NB4 (cell line): ENCODE measurements around the gene ANKRD10.
A peak's percentile ranks its signal among the peaks of the same experiment; 100 is the strongest.

Experiments
- DNase-seq: peaks from one replicate; pipeline ENCODE4 v3.0.0; 2010; ENCODE audit warnings: low read depth
- H3K4me3 ChIP-seq: one replicate; pipeline ENCODE4 v1.5.1; 2011; ENCODE audit warnings: mild to moderate bottlenecking, low read depth, low read length, moderate library complexity
- CTCF ChIP-seq: IDR thresholded peaks from one replicate; pipeline ENCODE4 v1.5.1; 2012; ENCODE audit warnings: low read depth, low read length
- MAX ChIP-seq: IDR thresholded peaks from 2 replicates; pipeline ENCODE4 v1.6.1; 2011; ENCODE audit warnings: low read depth, low read length
- MYC ChIP-seq: IDR thresholded peaks from 2 replicates; pipeline ENCODE4 v1.6.1; 2011; ENCODE audit warnings: low read depth, low read length
- POLR2A ChIP-seq: IDR thresholded peaks from 2 replicates; pipeline ENCODE4 v1.6.1; 2011; ENCODE audit warnings: mild to moderate bottlenecking; ENCODE audit not compliant: insufficient read length; ENCODE audit errors: extremely low read depth

Gene ANKRD10

DNA sequence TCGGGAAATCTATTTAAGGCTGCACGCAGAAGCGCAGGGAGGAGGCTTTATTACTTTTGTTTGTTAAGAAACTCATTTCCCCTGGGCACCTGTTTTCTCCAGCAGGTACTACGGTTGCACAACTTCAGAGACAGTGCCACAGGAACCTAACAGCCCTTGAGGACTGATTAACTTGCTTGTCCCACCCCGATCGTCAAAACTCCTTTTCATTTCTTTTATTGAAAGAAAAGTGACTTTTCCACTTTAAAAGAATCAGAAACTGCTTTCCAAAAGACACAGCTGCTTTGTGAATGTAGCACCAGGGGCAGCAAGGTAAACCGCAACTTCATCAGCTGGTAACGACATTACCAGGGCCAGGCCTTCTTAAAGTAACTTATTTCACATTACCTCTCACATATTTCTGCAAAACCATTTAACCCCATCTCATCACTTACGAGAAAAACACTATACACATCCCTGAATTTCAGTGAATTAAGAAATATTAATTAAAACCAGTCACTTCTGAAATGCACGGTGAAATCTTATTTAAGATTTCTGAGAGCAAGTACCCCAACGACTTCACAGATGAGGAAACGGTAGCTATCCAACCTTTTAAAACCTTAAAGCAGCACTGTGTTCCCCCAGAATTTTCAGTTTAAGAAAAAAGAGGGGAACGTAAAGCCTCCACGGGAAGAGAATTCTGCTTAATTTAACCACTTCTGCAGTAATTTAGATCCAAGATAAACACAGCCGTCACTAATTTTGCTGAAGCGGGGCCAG lies 1.4 kb downstream of the ANKRD10 start:
- peak; percentile 56 for DNase-seq
- H3K4me3 ChIP-seq = peak overlapping the region; percentile 94
- no peak for TF ChIP-seq POLR2A

DNA sequence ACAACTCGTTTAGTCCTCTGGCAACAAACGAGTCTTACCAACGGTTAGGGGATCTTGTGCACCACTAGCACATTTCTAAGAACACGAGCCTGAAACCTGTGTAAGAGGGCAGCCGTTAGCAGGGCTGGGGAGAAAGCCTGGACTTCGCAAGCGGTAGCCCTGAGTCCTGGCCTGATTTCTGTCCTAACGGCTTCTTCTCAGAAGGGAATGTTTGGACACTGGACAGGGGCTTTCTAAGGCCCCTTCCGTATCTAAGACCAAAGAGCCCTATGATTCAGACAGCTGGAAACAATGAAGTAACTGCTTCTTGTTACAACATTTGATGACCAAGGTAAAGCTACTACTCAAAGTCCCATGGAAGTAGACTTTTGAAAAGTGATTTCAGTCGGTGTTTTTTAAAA lies 2.2 kb downstream of the ANKRD10 start:
- peak overlapping the region; percentile 94 for H3K4me3 ChIP-seq
- DNase-seq = peak; percentile 43
- TF ChIP-seq MYC (no peak), MAX (no peak), CTCF (no peak), POLR2A (no peak)

- H3K4me3 ChIP-seq = peak overlapping the region; percentile 94
- DNase-seq = no peak
- TF ChIP-seq POLR2A (no peak), CTCF (no peak), MYC (no peak), MAX (no peak)
These were observed 3.0 kb downstream of the ANKRD10 start for GRCh38 chr13:110911880-110912279.

DNA sequence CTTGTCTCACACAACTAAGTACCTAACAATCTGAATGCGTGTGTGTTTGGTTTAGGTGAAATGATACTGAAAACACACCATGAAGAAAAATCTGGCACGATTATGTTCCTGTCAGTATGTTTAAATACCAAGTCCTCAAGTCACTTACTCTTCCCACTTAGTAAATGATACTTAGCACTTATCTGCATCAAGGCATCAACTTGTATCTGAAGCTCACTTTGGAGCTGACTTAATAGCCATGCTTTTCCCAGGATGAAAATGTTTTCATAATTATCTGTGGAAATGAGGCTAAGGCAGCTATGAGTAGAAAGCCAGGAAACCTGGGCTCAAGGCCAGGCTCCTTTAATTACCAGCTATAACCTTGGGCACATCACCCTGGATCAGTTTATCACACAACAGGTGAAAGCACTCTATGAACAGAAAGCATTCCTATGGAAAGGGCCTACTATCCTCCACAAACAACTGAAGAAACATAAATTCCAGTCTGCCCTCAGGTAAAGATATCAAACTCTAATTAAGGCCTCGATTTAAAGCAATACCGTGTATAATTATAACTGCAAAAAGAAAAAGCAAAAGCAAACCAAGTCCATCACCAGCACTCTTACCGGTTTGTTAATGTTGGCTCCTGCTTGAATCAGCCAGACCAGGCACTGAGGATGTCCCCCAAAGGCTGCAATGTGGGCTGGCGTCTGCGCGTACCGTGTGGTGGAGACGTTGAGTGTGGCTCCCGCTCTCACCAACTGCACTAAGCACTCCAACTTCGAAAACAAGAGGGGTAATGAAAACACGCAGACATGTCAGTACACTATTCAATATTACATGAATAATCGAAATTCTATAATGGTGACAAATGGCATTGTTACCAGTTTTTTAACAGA lies 4.6 kb downstream of the ANKRD10 start:
- no peak for DNase-seq

GRCh38 chr13:110907951-110908898 lies 6.6 kb downstream of the ANKRD10 start:
- no peak overlapping the region for H3K4me3 ChIP-seq
- DNase-seq = no peak
- TF ChIP-seq CTCF = no peak
- no peak for TF ChIP-seq POLR2A
- TF ChIP-seq MAX = no peak
- TF ChIP-seq MYC = no peak

More for the DNA sequence above, 4.6 kb downstream of the ANKRD10 start:
- TF ChIP-seq MAX = no peak
- no peak for TF ChIP-seq POLR2A
- TF ChIP-seq CTCF = no peak
- TF ChIP-seq MYC = no peak
- H3K4me3 ChIP-seq = peak overlapping the region; percentile 4
